ENCODE data around the gene SPNS2. TPM values are rescaled to one million over a fixed set of nuclear protein-coding genes. Genes with fewer than 3 reads are reported as not detected.

SPNS2 gene
- total and polyA plus RNA-seq, 10 of the 15 experiments (the other 5 are each of a cell fraction or from before 2014, with no cell fraction given) = 0.04 to 1.1 (median 0.23) TPM; not detected in 2

GRCh38 chr17:4450710-4451316 lies 47.9 kb upstream of the SPNS2 start:
- H3K27me3 ChIP-seq (replicated peaks in 1 of 2; ENCODE audit: control insufficient read depth in 2 of 2, insufficient read depth in 2 of 2, low read length in 1 of 2) = peaks cover 0 to 2% of the 10 kb centered on the region in 2 experiments; a peak in 2 of 4 replicates
- FAIRE-seq = no peak
- SMC1A ChIA-PET (ENCODE audit: uncharacterized antibody, unreplicated experiment) = interaction anchor here (1.0 to 1.3 kb wide), 2 partner anchors 27 to 251 kb away, joined by 3 read pairs; no protein-coding TSS in a partner anchor
- no peaks in the 10 kb centered on the region for H3K36me3 ChIP-seq (ENCODE audit: control insufficient read depth in 2 of 2, insufficient read depth in 2 of 2, low read length in 1 of 2)
- TF ChIP-seq MLLT1 (IDR thresholded peaks at IDR 0.05) (no peak), BCL11A (IDR thresholded peaks at IDR 0.05; ENCODE audit: low read depth, low read length) (no peak), RELA (IDR thresholded peaks at IDR 0.05; ENCODE audit: borderline replicate concordance, partially characterized antibody) (no peak), STAT3 (IDR thresholded peaks at IDR 0.05; ENCODE audit: low read depth, low read length) (no peak), SMAD5 (IDR thresholded peaks at IDR 0.05; ENCODE audit: low read depth) (no peak), HDAC6 (IDR thresholded peaks at IDR 0.05; ENCODE audit: unreplicated experiment) (no peak)
- CTCF ChIA-PET = interaction anchor here (1.1 to 2.2 kb wide), 3 partner anchors 30 to 235 kb away, joined by 3 to 7 read pairs (median 4); no protein-coding TSS in a partner anchor
- no peak for ATAC-seq
- H3K27ac ChIP-seq (ENCODE audit: control insufficient read depth, insufficient read depth) = no peak overlapping the region
- in situ Hi-C loops (cut with MboI) = no loop called here
- no peaks in the 10 kb centered on the region for H3K79me2 ChIP-seq (ENCODE audit: control insufficient read depth, insufficient read depth, low read length)
- H3K9ac ChIP-seq (ENCODE audit: control insufficient read depth, insufficient read depth, low read length) = no peak overlapping the region
- no peak overlapping the region for H3K4me3 ChIP-seq
- intact Hi-C loops (cut with micrococcal nuclease; ENCODE audit: unreplicated experiment) = no loop called here
- no TSS peak for BruUV-seq (replicated peaks)
- no peak overlapping the region for H2AFZ ChIP-seq (ENCODE audit: control insufficient read depth, low read depth, low read length)
- H4K20me1 ChIP-seq (ENCODE audit: control insufficient read depth, insufficient read depth) = no peaks in the 10 kb centered on the region
- H3K9me3 ChIP-seq (replicated peaks; ENCODE audit: control insufficient read depth, insufficient read depth, low read length) = no peaks in the 10 kb centered on the region
- H3K4me2 ChIP-seq (ENCODE audit: control insufficient read depth, insufficient read depth) = no peak overlapping the region
- RAD21 ChIA-PET (ENCODE audit: unreplicated experiment) = no interaction called here
- H3K4me1 ChIP-seq (ENCODE audit: control insufficient read depth, insufficient read depth, low read length) = no peaks in the 10 kb centered on the region
- POLR2A ChIA-PET = no interaction called here
- 58% methylated on average over 14 of the region's 14 CpGs for WGBS (ENCODE audit: insufficient coverage, insufficient replicate concordance, low lambda C conversion rate, missing lambda C conversion rate)
- no peak for DNase-seq (ENCODE audit: low read depth, low spot score)
